ENCODE measurements around the gene FFAR3.
"Not testable (repeated sequence)": the region's sequence is repeated elsewhere in the genome, so short reads cannot be mapped to it uniquely, and the experiment has no call there.

The FFAR3 gene

DNA sequence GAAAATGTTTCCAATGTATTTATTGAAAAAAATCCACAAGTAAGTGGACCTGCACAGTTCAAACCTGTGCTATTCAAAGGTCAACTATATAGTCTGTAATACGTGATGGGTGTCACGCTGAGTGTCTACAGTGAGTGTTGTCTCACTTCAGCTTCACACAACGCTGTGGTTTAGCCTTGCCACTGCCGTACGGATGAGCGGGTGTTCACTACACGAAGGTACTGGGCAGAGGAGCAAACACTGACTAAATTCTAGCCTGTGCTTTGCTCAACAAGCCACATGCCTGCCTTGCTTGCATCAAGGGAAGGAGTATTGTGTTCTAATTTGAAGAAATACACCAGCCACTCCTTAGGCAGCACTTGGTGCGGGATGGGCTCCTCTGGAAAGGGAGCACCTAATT, 3.4 kb upstream of the FFAR3 start:
- H3K36me3 Mint-ChIP-seq (ENCODE audit: low read depth) = no peaks in the 10 kb centered on the region
- H3K27me3 Mint-ChIP-seq (ENCODE audit: low read depth) = peaks cover 8% of the 10 kb centered on the region
- no peak overlapping the region for H3K4me3 Mint-ChIP-seq
- peaks cover 11% of the 10 kb centered on the region for H3K4me1 Mint-ChIP-seq
- no peak for TF ChIP-seq CTCF (IDR thresholded peaks at IDR 0.05; ENCODE audit: unreplicated experiment in 3 of 3)
- no peak overlapping the region for H3K27ac Mint-ChIP-seq
- H3K9me3 Mint-ChIP-seq = no peaks in the 10 kb centered on the region

- H3K27ac Mint-ChIP-seq = no peak overlapping the region
- no peak for TF ChIP-seq CTCF (IDR thresholded peaks at IDR 0.05; ENCODE audit: unreplicated experiment in 3 of 3)
- H3K36me3 Mint-ChIP-seq (ENCODE audit: low read depth) = no peaks in the 10 kb centered on the region
- H3K27me3 Mint-ChIP-seq (ENCODE audit: low read depth) = peaks cover 8% of the 10 kb centered on the region
- no peaks in the 10 kb centered on the region for H3K9me3 Mint-ChIP-seq
- H3K4me1 Mint-ChIP-seq = peaks cover 11% of the 10 kb centered on the region
- H3K4me3 Mint-ChIP-seq = no peak overlapping the region
Observed at GRCh38 chr19:35355791-35356460, 2.3 kb upstream of the FFAR3 start.

DNA sequence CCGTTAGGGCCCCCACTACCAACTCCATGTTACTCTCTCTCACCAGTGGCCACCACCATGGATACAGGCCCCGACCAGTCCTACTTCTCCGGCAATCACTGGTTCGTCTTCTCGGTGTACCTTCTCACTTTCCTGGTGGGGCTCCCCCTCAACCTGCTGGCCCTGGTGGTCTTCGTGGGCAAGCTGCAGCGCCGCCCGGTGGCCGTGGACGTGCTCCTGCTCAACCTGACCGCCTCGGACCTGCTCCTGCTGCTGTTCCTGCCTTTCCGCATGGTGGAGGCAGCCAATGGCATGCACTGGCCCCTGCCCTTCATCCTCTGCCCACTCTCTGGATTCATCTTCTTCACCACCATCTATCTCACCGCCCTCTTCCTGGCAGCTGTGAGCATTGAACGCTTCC, 574 bp downstream of the FFAR3 start:
- not testable (repeated sequence) for H3K9me3 Mint-ChIP-seq; H3K27me3 Mint-ChIP-seq (ENCODE audit: low read depth); H3K27ac Mint-ChIP-seq; H3K36me3 Mint-ChIP-seq (ENCODE audit: low read depth); H3K4me3 Mint-ChIP-seq; H3K4me1 Mint-ChIP-seq

DNA sequence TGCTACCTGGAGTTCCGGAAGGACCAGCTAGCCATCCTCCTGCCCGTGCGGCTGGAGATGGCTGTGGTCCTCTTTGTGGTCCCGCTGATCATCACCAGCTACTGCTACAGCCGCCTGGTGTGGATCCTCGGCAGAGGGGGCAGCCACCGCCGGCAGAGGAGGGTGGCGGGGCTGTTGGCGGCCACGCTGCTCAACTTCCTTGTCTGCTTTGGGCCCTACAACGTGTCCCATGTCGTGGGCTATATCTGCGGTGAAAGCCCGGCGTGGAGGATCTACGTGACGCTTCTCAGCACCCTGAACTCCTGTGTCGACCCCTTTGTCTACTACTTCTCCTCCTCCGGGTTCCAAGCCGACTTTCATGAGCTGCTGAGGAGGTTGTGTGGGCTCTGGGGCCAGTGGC, 1.1 kb downstream of the FFAR3 start:
- H3K4me3 Mint-ChIP-seq; H3K27ac Mint-ChIP-seq; H3K36me3 Mint-ChIP-seq (ENCODE audit: low read depth): not testable (repeated sequence)

DNA sequence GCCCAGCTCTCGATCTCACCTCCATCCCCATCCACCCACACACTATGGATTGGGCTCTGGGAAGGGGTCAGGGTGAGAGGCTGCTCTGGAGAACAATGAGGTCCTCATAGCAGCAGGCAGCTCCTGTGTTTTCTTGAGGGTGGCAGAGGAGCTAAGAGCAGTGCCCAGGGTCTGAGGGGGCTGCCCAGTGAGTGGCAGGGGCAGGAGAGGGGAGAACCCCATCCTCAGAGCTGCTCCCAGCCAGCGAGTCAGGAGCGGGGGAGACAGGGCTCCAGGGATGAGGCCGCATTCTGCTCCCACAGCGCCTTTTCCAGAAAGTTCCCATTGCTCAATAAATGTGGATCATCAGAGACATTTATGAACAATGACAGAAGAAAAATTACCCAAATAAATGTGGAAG, 1.8 kb downstream of the FFAR3 start:
- not testable (repeated sequence) for H3K27me3 Mint-ChIP-seq (ENCODE audit: low read depth); H3K9me3 Mint-ChIP-seq; H3K4me1 Mint-ChIP-seq; H3K36me3 Mint-ChIP-seq (ENCODE audit: low read depth); H3K4me3 Mint-ChIP-seq; H3K27ac Mint-ChIP-seq

More for the DNA sequence above, 1.1 kb downstream of the FFAR3 start:
- not testable (repeated sequence) for H3K4me1 Mint-ChIP-seq; H3K9me3 Mint-ChIP-seq; H3K27me3 Mint-ChIP-seq (ENCODE audit: low read depth)

GRCh38 chr19:35360880-35361420, 2.7 kb downstream of the FFAR3 start:
- no peak overlapping the region for H3K27ac Mint-ChIP-seq
- H3K9me3 Mint-ChIP-seq = no peaks in the 10 kb centered on the region
- peaks cover 6% of the 10 kb centered on the region for H3K4me1 Mint-ChIP-seq
- no peak for TF ChIP-seq CTCF (IDR thresholded peaks at IDR 0.05; ENCODE audit: unreplicated experiment in 3 of 3)
- no peaks in the 10 kb centered on the region for H3K36me3 Mint-ChIP-seq (ENCODE audit: low read depth)
- peaks cover 8% of the 10 kb centered on the region for H3K27me3 Mint-ChIP-seq (ENCODE audit: low read depth)
- no peak overlapping the region for H3K4me3 Mint-ChIP-seq

- H3K4me3 Mint-ChIP-seq = no peak overlapping the region
- peaks cover 6% of the 10 kb centered on the region for H3K4me1 Mint-ChIP-seq
- H3K9me3 Mint-ChIP-seq = no peaks in the 10 kb centered on the region
- H3K27ac Mint-ChIP-seq = no peak overlapping the region
- H3K36me3 Mint-ChIP-seq (ENCODE audit: low read depth) = no peaks in the 10 kb centered on the region
- peaks cover 4% of the 10 kb centered on the region for H3K27me3 Mint-ChIP-seq (ENCODE audit: low read depth)
- TF ChIP-seq CTCF (IDR thresholded peaks at IDR 0.05; ENCODE audit: unreplicated experiment in 3 of 3) = no peak
Observed at GRCh38 chr19:35362261-35363000, 4.2 kb downstream of the FFAR3 start.
